HepG2 (cell line): ENCODE data around the gene SOX12. TPM values are rescaled to one million over a fixed set of nuclear protein-coding genes. Genes with fewer than 3 reads are reported as not detected.

ENCODE experiments used
- ATAC-seq: fragments of 200-7000 bp; cut with Tn5 transposase; 3 replicates; pipeline ENCODE4 v1.9.1; 2020; ENCODE audit warnings: mild to moderate bottlenecking, moderate library complexity
- BruUV-seq: library from RNA; stranded (reverse); fragments of 400-500 nt; replicated peaks from 2 replicates; lab custom pipeline; 2021; lab: Mats Ljungman, UMichigan
- CTCF ChIA-PET: fragments of 300-600 bp; formaldehyde crosslinking; extraction: SDS; loops from one replicate; lab custom pipeline; 2021; ENCODE audit warnings: low total read pairs, inconsistent platforms, low intra/inter-chr PET ratio; lab: Yijun Ruan, JAX
- POLR2A ChIA-PET: fragments of 350-600 bp; sonication (Branson Sonifier 250); formaldehyde crosslinking; loops from one replicate; lab custom pipeline; 2020; ENCODE audit warnings: antibody characterized with exemption, inconsistent platforms; lab: Yijun Ruan, JAX
- DNase-seq: peaks from one replicate; pipeline ENCODE4 v3.0.0-alpha.2; 2015; ENCODE audit warnings: low spot score
- FAIRE-seq: peaks from 3 replicates; lab custom pipeline; 2011; peaks lifted over from hg19 to GRCh38; lab: Jason Lieb, UNC
- H2AFZ ChIP-seq: one replicate; pipeline ENCODE4 v1.6.1; 2011; ENCODE audit warnings: low read length, inconsistent platforms
- H3K27ac ChIP-seq: fragments of 300-600 bp; 3 replicates; pipeline ENCODE4 v1.8.0; 2011; ENCODE audit warnings: mixed run types, mild to moderate bottlenecking, mixed read lengths, low read length, inconsistent platforms; ENCODE audit not compliant: insufficient read depth; ENCODE audit errors: extremely low read length
- H3K27me3 ChIP-seq, 2 experiments: fragments of 200-600 bp in 1 of 2; 2 replicates in 1 of 2; 3 replicates in 1 of 2; pipeline versions ENCODE4 v1.6.0 to v1.8.0; 2011; ENCODE audit warnings: low read length in 2 of 2, mild to moderate bottlenecking in 2 of 2, moderate library complexity in 2 of 2, inconsistent platforms in 1 of 2; ENCODE audit not compliant: insufficient read depth in 2 of 2, control insufficient read depth in 1 of 2
- H3K36me3 ChIP-seq, 2 experiments: fragments of 200-600 bp in 1 of 2; replicated peaks in 1 of 2; 2 replicates in 1 of 2; 3 replicates in 1 of 2; pipeline versions ENCODE4 v1.5.1 to v1.8.0; 2011; ENCODE audit warnings: low read length in 2 of 2, inconsistent platforms in 1 of 2; ENCODE audit not compliant: insufficient read depth in 2 of 2, control insufficient read depth in 1 of 2
- H3K4me1 ChIP-seq: 2 replicates; pipeline ENCODE4 v1.5.1; 2012; ENCODE audit warnings: low read length, inconsistent platforms; ENCODE audit not compliant: insufficient read depth
- H3K4me2 ChIP-seq: 2 replicates; pipeline ENCODE4 v1.6.0; 2011; ENCODE audit warnings: low read depth, low read length, inconsistent platforms
- H3K4me3 ChIP-seq, 3 experiments: fragments of 200-600 bp in 1 of 3; sonication (generic), shearing (Covaris generic) in 1 of 3; replicated peaks in 1 of 3; 2 replicates each; pipeline ENCODE4 v1.5.1; 2011 to 2016; ENCODE audit warnings: low read length in 3 of 3, inconsistent platforms in 2 of 3, low read depth in 2 of 3, mild to moderate bottlenecking in 2 of 3, control low read depth in 1 of 3, mixed read lengths in 1 of 3; ENCODE audit not compliant: insufficient read depth in 1 of 3
- H3K79me2 ChIP-seq: one replicate; pipeline ENCODE4 v1.6.1; 2011; ENCODE audit warnings: low read length, inconsistent platforms; ENCODE audit not compliant: insufficient read depth
- H3K9ac ChIP-seq: 2 replicates; pipeline ENCODE4 v1.6.0; 2011; ENCODE audit warnings: mild to moderate bottlenecking, low read depth, low read length, inconsistent platforms; ENCODE audit not compliant: insufficient read depth
- H3K9me3 ChIP-seq: 2 replicates; pipeline ENCODE4 v1.5.1; 2012; ENCODE audit warnings: mild to moderate bottlenecking, low read length
- H4K20me1 ChIP-seq: 2 replicates; pipeline ENCODE4 v1.6.0; 2011; ENCODE audit warnings: inconsistent platforms, mild to moderate bottlenecking, low read length, moderate library complexity; ENCODE audit not compliant: insufficient read depth
- BHLHE40 ChIP-seq: IDR thresholded peaks from 2 replicates; pipeline ENCODE4 v1.6.1; 2011; ENCODE audit warnings: low read length, improper control_type of control experiment
- CBX2 ChIP-seq, 2 experiments: fragments of 200-600 bp in 1 of 2; sonication (generic); formaldehyde crosslinking in 1 of 2; IDR thresholded peaks; 2 replicates each; pipeline versions ENCODE4 v1.7.0 to v1.8.1; 2018 to 2022; ENCODE audit warnings: low read depth in 2 of 2, low read length in 1 of 2, mild to moderate bottlenecking in 1 of 2, missing genetic modification reagents in 1 of 2
- NCOA1 ChIP-seq: sonication (generic); formaldehyde crosslinking; IDR thresholded peaks from 2 replicates; pipeline ENCODE4 v1.9.0; 2021; ENCODE audit warnings: missing genetic modification reagents
- RNF219 ChIP-seq: sonication (generic); formaldehyde crosslinking; IDR thresholded peaks from 2 replicates; pipeline ENCODE4 v1.5.0; 2020; ENCODE audit warnings: mild to moderate bottlenecking, missing genetic modification reagents
- YEATS2 ChIP-seq: sonication (generic); formaldehyde crosslinking; IDR thresholded peaks from 2 replicates; pipeline ENCODE4 v1.4.0; 2020; ENCODE audit warnings: missing genetic modification reagents, borderline replicate concordance
- YY1 ChIP-seq: IDR thresholded peaks from 2 replicates; pipeline ENCODE4 v1.6.1; 2011; ENCODE audit warnings: low read length, low read depth, moderate library complexity, mild to moderate bottlenecking; ENCODE audit not compliant: insufficient read depth, insufficient replicate concordance
- ZNF329 ChIP-seq: sonication (generic); formaldehyde crosslinking; IDR thresholded peaks from 2 replicates; pipeline ENCODE4 v1.9.0; 2021; ENCODE audit warnings: low read depth, mild to moderate bottlenecking, missing genetic modification reagents
- ZNF367 ChIP-seq: sonication (generic); formaldehyde crosslinking; IDR thresholded peaks from 2 replicates; pipeline ENCODE4 v1.4.0; 2020; ENCODE audit warnings: missing genetic modification reagents, borderline replicate concordance
- ZNF550 ChIP-seq: sonication (generic); formaldehyde crosslinking; IDR thresholded peaks from 2 replicates; pipeline ENCODE4 v1.4.0; 2020; ENCODE audit warnings: mild to moderate bottlenecking, missing genetic modification reagents, borderline replicate concordance
- in situ Hi-C: cut with HindIII; loops from 2 replicates; pipeline ENCODE4 v1.10.0; 2017; ENCODE audit warnings: low pct_unique_long_range_greater_than_20kb; ENCODE audit not compliant: extremely low pct_ligation_motif_present
- intact Hi-C: fragments of 100-400 bp; cut with micrococcal nuclease; formaldehyde crosslinking; loops from one replicate; pipeline ENCODE4 v1.10.0; 2022; ENCODE audit not compliant: unreplicated experiment
- polyA plus RNA-seq, 8 experiments: library from polyadenylated mRNA; depleted of rRNA in 3 of 8; stranded (reverse) in 7 of 8; unstranded in 1 of 8; fragments of >200 nt; fragmentation: Illumina TruSeq in 4 of 8; extraction: Trizol in 4 of 8; gene quantifications; 2 replicates each; pipeline versions ENCODE4 v1.2.1 to v1.2.3, GENCODE V29; 2011 to 2016; ENCODE audit warnings: low read depth in 4 of 8, missing spikeins in 1 of 8, mixed read lengths in 1 of 8; ENCODE audit not compliant: insufficient read depth in 1 of 8
- total RNA-seq, 5 experiments: library from RNA; depleted of rRNA; stranded (reverse); fragments of >200 nt; fragmentation: Illumina TruSeq; extraction: Trizol; gene quantifications; 2 replicates each; pipeline ENCODE4 v1.2.3, GENCODE V29; 2016; ENCODE audit warnings: low read depth in 1 of 5

SOX12 gene
- total and polyA plus RNA-seq, 2 of the 13 experiments (the other 11 are each of a cell fraction or from before 2014, with no cell fraction given): 10.0 to 18.7 TPM

GRCh38 chr20:341682-342081, 16.3 kb downstream of the SOX12 start (continued):
- TF ChIP-seq CBX2 (IDR thresholded peaks at IDR 0.05; ENCODE audit: low read depth, low read length) (no peak), CBX2 (CRISPR knock-in tag; IDR thresholded peaks at IDR 0.05; ENCODE audit: low read depth) (no peak), ZNF550 (CRISPR knock-in tag) (no peak), YY1 (peak; percentile 75), ZNF367 (CRISPR knock-in tag) (no peak), RNF219 (CRISPR knock-in tag) (no peak), BHLHE40 (0 out of 2 replicates have a peak, but pooled peaks have one; percentile 25), YEATS2 (CRISPR knock-in tag) (peak; percentile 45; the same call in 1 of the 2 replicates), NCOA1 (CRISPR knock-in tag) (no peak)

- BruUV-seq: no TSS peak
- intact Hi-C loops: no loop called here
- no peak overlapping the region for H2AFZ ChIP-seq
- ChIA-PET CTCF (no interaction called here), POLR2A (no interaction called here)
- H3K9me3 ChIP-seq: no peaks in the 10 kb centered on the region
- FAIRE-seq (no peak), ATAC-seq (no peak), DNase-seq (no peak)
- H3K4me1 ChIP-seq: peaks cover 16% of the 10 kb centered on the region
- H3K9ac ChIP-seq: no peak overlapping the region
- no peaks in the 10 kb centered on the region for H3K36me3 ChIP-seq
- H3K4me3 ChIP-seq: no peak overlapping the region
- TF ChIP-seq NCOA1 (CRISPR knock-in tag) (no peak), ZNF329 (peak; percentile 97)
- H3K27ac ChIP-seq: no peak overlapping the region
- no peak overlapping the region for H3K4me2 ChIP-seq
- in situ Hi-C loops: no loop called here
- H4K20me1 ChIP-seq: no peaks in the 10 kb centered on the region
- H3K79me2 ChIP-seq: peaks cover 6% of the 10 kb centered on the region
- H3K27me3 ChIP-seq: no peaks in the 10 kb centered on the region
Observed at GRCh38 chr20:343107-343506, 17.8 kb downstream of the SOX12 start.
